ENCODE data around the gene SKIDA1. TPM values are rescaled to one million over a fixed set of nuclear protein-coding genes. Genes with fewer than 3 reads are reported as not detected.
A peak's percentile ranks its signal among the peaks of the same experiment; 100 is the strongest.

SKIDA1 gene
- total RNA-seq, 1 donor from 2014 or later: 127 TPM

DNA sequence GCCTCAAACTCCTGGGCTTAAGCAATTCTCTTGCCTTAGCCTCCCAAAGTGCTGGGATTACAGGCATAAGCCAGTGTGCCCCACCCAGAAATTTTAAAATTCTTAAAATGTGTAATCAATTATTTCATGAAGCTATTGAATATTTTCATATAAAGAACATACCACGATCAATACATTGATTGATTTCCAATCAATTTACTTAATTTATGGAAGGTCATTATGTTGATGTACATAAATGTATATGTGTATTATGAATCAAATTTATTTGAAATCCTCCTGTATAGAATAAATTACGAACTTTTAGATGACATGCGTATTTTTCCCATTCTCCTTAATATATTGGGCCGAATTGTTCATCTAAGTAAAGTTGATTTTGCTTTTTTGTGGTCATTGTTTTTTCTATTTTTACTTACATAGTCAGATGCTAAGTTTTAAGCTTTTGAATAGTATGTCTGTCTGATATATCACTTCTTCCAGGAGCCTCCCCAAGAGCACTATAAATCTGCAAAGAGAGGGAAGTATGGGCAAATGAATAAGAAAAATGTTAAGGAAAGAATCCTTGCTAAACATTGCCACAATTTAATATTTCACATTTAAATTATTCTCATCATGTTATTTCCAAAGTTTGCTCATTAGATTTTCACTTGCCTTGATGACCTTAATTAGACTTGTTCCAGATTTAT is 35.3 kb downstream of the SKIDA1 start:
- Mint-ChIP-seq H3K4me1 (peaks cover 44% of the 10 kb centered on the region), H3K36me3 (peaks cover 6% of the 10 kb centered on the region), H3K27ac (no peak overlapping the region), H3K4me3 (no peak overlapping the region), H3K9me3 (no peaks in the 10 kb centered on the region), H3K27me3 (ENCODE audit: insufficient read depth, low read depth) (no peaks in the 10 kb centered on the region)
- H3K27ac ChIP-seq: no peak overlapping the region
- H3K36me3 ChIP-seq: no peaks in the 10 kb centered on the region
- peaks cover 16% of the 10 kb centered on the region for H3K4me1 ChIP-seq
- no peak overlapping the region for H3K4me3 ChIP-seq
- H3K4me2 ChIP-seq: no peak overlapping the region
- no peak for DNase-seq (ENCODE audit: low spot score)
- peaks cover 46% of the 10 kb centered on the region for H3K79me2 ChIP-seq (ENCODE audit: low read depth)
- no peaks in the 10 kb centered on the region for H3K27me3 ChIP-seq
- H3K9ac ChIP-seq: no peak overlapping the region
- H3F3A ChIP-seq (ENCODE audit: low read depth): peaks cover 46% of the 10 kb centered on the region
- no peaks in the 10 kb centered on the region for H3K9me3 ChIP-seq (ENCODE audit: low read depth)
- H2AFZ ChIP-seq (replicated peaks): no peak overlapping the region
- TF ChIP-seq EZH2phosphoT487 (IDR thresholded peaks at IDR 0.05) (no peak), CTCF (IDR thresholded peaks at IDR 0.05) (no peak), EZH2 (IDR thresholded peaks at IDR 0.05) (no peak)
- H4K20me1 ChIP-seq (ENCODE audit: low read depth): no peaks in the 10 kb centered on the region

DNA sequence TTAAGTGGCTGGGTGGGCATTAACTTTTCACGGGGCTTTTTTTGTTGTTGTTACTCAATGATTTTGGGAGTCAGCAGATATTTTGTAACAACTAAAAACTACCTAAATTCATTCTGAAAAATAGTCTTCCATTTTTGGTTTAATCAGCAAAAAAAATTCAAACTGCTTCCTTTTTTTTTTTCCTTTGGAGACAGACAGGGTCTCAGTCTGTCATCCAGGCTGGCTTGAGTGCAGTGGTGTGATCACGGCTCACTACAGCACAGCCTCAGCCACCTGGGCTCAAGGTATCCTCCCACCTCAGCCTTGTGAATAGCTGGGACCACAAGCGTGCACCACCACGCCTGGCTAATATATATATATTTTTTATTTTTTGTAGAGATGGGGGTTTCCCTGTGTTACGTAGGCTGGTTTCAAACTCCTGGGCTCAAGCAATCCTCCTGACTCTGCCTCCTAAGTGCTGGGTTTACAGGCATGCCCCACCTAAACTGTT is 36.5 kb downstream of the SKIDA1 start:
- Histone ChIP-seq H3K9me3 (ENCODE audit: low read depth) (no peaks in the 10 kb centered on the region), H3K4me2 (peak overlapping the region; percentile 15), H3K9ac (no peak overlapping the region), H4K20me1 (ENCODE audit: low read depth) (no peaks in the 10 kb centered on the region), H3K4me1 (peaks cover 12% of the 10 kb centered on the region), H3K27ac (peak overlapping the region; percentile 17), H3K27me3 (no peaks in the 10 kb centered on the region), H3F3A (ENCODE audit: low read depth) (peaks cover 34% of the 10 kb centered on the region), H3K4me3 (no peak overlapping the region), H2AFZ (replicated peaks) (no peak overlapping the region), H3K79me2 (ENCODE audit: low read depth) (peaks cover 34% of the 10 kb centered on the region), H3K36me3 (no peaks in the 10 kb centered on the region)
- Mint-ChIP-seq H3K4me1 (peaks cover 41% of the 10 kb centered on the region), H3K9me3 (peaks cover 1% of the 10 kb centered on the region), H3K27me3 (ENCODE audit: insufficient read depth, low read depth) (no peaks in the 10 kb centered on the region), H3K36me3 (peaks cover 6% of the 10 kb centered on the region), H3K27ac (peak overlapping the region; percentile 88), H3K4me3 (peak overlapping the region; percentile 41)
- DNase-seq (ENCODE audit: low spot score): no peak
- TF ChIP-seq EZH2phosphoT487 (IDR thresholded peaks at IDR 0.05): no peak
- no peak for TF ChIP-seq EZH2 (IDR thresholded peaks at IDR 0.05)
- TF ChIP-seq CTCF (IDR thresholded peaks at IDR 0.05): no peak

GRCh38 chr10:21488246-21488956 is 37.1 kb downstream of the SKIDA1 start:
- Mint-ChIP-seq H3K36me3 (peaks cover 6% of the 10 kb centered on the region), H3K27ac (peak overlapping the region; percentile 88), H3K9me3 (peaks cover 2% of the 10 kb centered on the region), H3K4me1 (peaks cover 39% of the 10 kb centered on the region), H3K27me3 (ENCODE audit: insufficient read depth, low read depth) (no peaks in the 10 kb centered on the region), H3K4me3 (peak overlapping the region; percentile 41)
- Histone ChIP-seq H3K4me1 (peaks cover 12% of the 10 kb centered on the region), H3K36me3 (no peaks in the 10 kb centered on the region), H3K4me3 (no peak overlapping the region), H2AFZ (replicated peaks) (no peak overlapping the region), H3K9ac (no peak overlapping the region), H3K9me3 (ENCODE audit: low read depth) (no peaks in the 10 kb centered on the region), H3K79me2 (ENCODE audit: low read depth) (peaks cover 28% of the 10 kb centered on the region), H4K20me1 (ENCODE audit: low read depth) (no peaks in the 10 kb centered on the region), H3K4me2 (peak overlapping the region; percentile 15), H3K27me3 (no peaks in the 10 kb centered on the region), H3F3A (ENCODE audit: low read depth) (peaks cover 30% of the 10 kb centered on the region), H3K27ac (peak overlapping the region; percentile 17)
- DNase-seq (ENCODE audit: low spot score): no peak
- TF ChIP-seq CTCF (IDR thresholded peaks at IDR 0.05) (no peak), EZH2phosphoT487 (IDR thresholded peaks at IDR 0.05) (no peak), EZH2 (IDR thresholded peaks at IDR 0.05) (no peak)

Measured in neural progenitor cell (in vitro differentiated cells).